Stimulated activated naive CD8-positive, alpha-beta T cell treated with anti-CD3 and anti-CD28 coated beads, Interleukin-15, amount 100 ng/mL, for 72 hours (primary cell): Measurements from ENCODE around the gene CBY1.
"Not testable (repeated sequence)": the region's sequence is repeated elsewhere in the genome, so short reads cannot be mapped to it uniquely, and the experiment has no call there.

Experiments used
- ATAC-seq: fragments of 150-1000 bp; cut with Tn5 transposase; 2 replicates; pipeline ENCODE4 v1.10.0; 2021; ENCODE audit warnings: mild to moderate bottlenecking, moderate library complexity
- DNase-seq, 2 donors: peaks; one replicate each; pipeline ENCODE4 v3.0.0; 2021 to 2022
- H3K27ac Mint-ChIP-seq, 2 donors: one replicate each; pipeline ENCODE4 v1.8.0; 2022; ENCODE audit warnings: mild to moderate bottlenecking in 2 of 2, mixed read lengths in 2 of 2, moderate library complexity in 2 of 2
- H3K27me3 Mint-ChIP-seq: one replicate; pipeline ENCODE4 v1.8.0; 2022; ENCODE audit warnings: mixed read lengths
- H3K4me1 Mint-ChIP-seq: one replicate; pipeline ENCODE4 v1.8.0; 2022; ENCODE audit warnings: mild to moderate bottlenecking, mixed read lengths
- H3K4me3 Mint-ChIP-seq, 2 donors: one replicate each; pipeline ENCODE4 v1.8.0; 2022; ENCODE audit warnings: mild to moderate bottlenecking in 2 of 2, mixed read lengths in 2 of 2, moderate library complexity in 1 of 2
- H3K9me3 Mint-ChIP-seq, 2 donors: one replicate each; pipeline ENCODE4 v1.8.0; 2022; ENCODE audit warnings: mixed read lengths in 2 of 2

The CBY1 gene

GRCh38 chr22:38656256-38657044 is at the start of gene CBY1, which contains the start of gene FAM227A:
Gene CBY1, plus strand, starts transcription at chr22:38656638. Its CDS starts 11,417 bp downstream, at chr22:38668055.
Gene FAM227A, minus strand, starts transcription at chr22:38656392. Its CDS starts 6,224 bp downstream, at chr22:38650168.
- Mint-ChIP-seq H3K27me3 (no peaks in the 10 kb centered on the region), H3K4me1 (peaks cover 20% of the 10 kb centered on the region), H3K27ac (peak within 1 kb of the TSS; percentile 99 to 100), H3K9me3 (no peaks in the 10 kb centered on the region), H3K4me3 (peak within 1 kb of the TSS; percentile 93 to 95)
- peak; percentile 89 for ATAC-seq
- DNase-seq, result peak; percentile 88 to 92

- ATAC-seq, result no peak
- no peak for DNase-seq
- Mint-ChIP-seq H3K27me3 (no peaks in the 10 kb centered on the region), H3K9me3 (no peaks in the 10 kb centered on the region), H3K27ac (no peak overlapping the region), H3K4me3 (no peak overlapping the region), H3K4me1 (no peaks in the 10 kb centered on the region)
These were observed 48.8 kb upstream of the CBY1 start for GRCh38 chr22:38607680-38608079.

GRCh38 chr22:38608992-38609750 is 47.3 kb upstream of the CBY1 start:
- Mint-ChIP-seq H3K27me3 (no peaks in the 10 kb centered on the region), H3K27ac (no peak overlapping the region), H3K4me3 (no peak overlapping the region), H3K4me1 (no peaks in the 10 kb centered on the region), H3K9me3 (no peaks in the 10 kb centered on the region)
- no peak for ATAC-seq
- DNase-seq, result no peak

GRCh38 chr22:38610234-38610633 is 46.2 kb upstream of the CBY1 start:
- DNase-seq, result no peak
- Mint-ChIP-seq H3K27ac (no peak overlapping the region), H3K9me3 (no peaks in the 10 kb centered on the region)

GRCh38 chr22:38611559-38611958 is 44.9 kb upstream of the CBY1 start:
- DNase-seq, result no peak
- Mint-ChIP-seq H3K9me3 (no peaks in the 10 kb centered on the region), H3K4me1 (no peaks in the 10 kb centered on the region), H3K27me3 (no peaks in the 10 kb centered on the region), H3K27ac (no peak overlapping the region), H3K4me3 (no peak overlapping the region)
- ATAC-seq, result no peak

More at GRCh38 chr22:38610234-38610633, 46.2 kb upstream of the CBY1 start:
- Mint-ChIP-seq H3K4me3 (no peak overlapping the region), H3K4me1 (no peaks in the 10 kb centered on the region), H3K27me3 (no peaks in the 10 kb centered on the region)
- no peak for ATAC-seq

GRCh38 chr22:38612217-38613006 is 44.0 kb upstream of the CBY1 start:
- DNase-seq (no peak), ATAC-seq (no peak)
- Mint-ChIP-seq H3K9me3 (no peaks in the 10 kb centered on the region), H3K27me3 (no peaks in the 10 kb centered on the region), H3K4me3 (no peak overlapping the region), H3K4me1 (no peaks in the 10 kb centered on the region), H3K27ac (peak overlapping the region in 1 of 2 donors; percentile 61)

- DNase-seq (no peak), ATAC-seq (no peak)
- Mint-ChIP-seq H3K27me3 (no peaks in the 10 kb centered on the region), H3K4me1 (no peaks in the 10 kb centered on the region), H3K27ac (no peak overlapping the region), H3K4me3 (no peak overlapping the region), H3K9me3 (peaks cover 0 to 9% of the 10 kb centered on the region in 2 donors)
These were observed 42.9 kb upstream of the CBY1 start for GRCh38 chr22:38613588-38613987.

GRCh38 chr22:38614332-38615063 is 41.9 kb upstream of the CBY1 start:
- no peak for ATAC-seq
- H3K4me1 Mint-ChIP-seq, result no peaks in the 10 kb centered on the region

GRCh38 chr22:38615064-38615405 is 41.4 kb upstream of the CBY1 start:
- H3K27me3 Mint-ChIP-seq, DNase-seq, H3K4me3 Mint-ChIP-seq, H3K4me1 Mint-ChIP-seq, ATAC-seq, H3K27ac Mint-ChIP-seq: not testable (repeated sequence)
- peaks cover 0 to 14% of the 10 kb centered on the region in 2 donors for H3K9me3 Mint-ChIP-seq

More at GRCh38 chr22:38614332-38615063, 41.9 kb upstream of the CBY1 start:
- Mint-ChIP-seq H3K9me3 (peaks cover 0 to 14% of the 10 kb centered on the region in 2 donors), H3K27ac (no peak overlapping the region), H3K4me3 (no peak overlapping the region), H3K27me3 (no peaks in the 10 kb centered on the region)
- DNase-seq, result no peak

- Mint-ChIP-seq H3K27me3 (no peaks in the 10 kb centered on the region), H3K27ac (no peak overlapping the region), H3K4me3 (no peak overlapping the region), H3K4me1 (no peaks in the 10 kb centered on the region), H3K9me3 (peaks cover 0 to 14% of the 10 kb centered on the region in 2 donors)
- ATAC-seq (no peak), DNase-seq (no peak)
These were observed 38.2 kb upstream of the CBY1 start for GRCh38 chr22:38618258-38618657.

GRCh38 chr22:38618682-38619081 is 37.8 kb upstream of the CBY1 start:
- no peak overlapping the region for H3K27ac Mint-ChIP-seq
- no peak overlapping the region for H3K4me3 Mint-ChIP-seq
- peaks cover 0 to 14% of the 10 kb centered on the region in 2 donors for H3K9me3 Mint-ChIP-seq
- DNase-seq (no peak), ATAC-seq (no peak)
- no peaks in the 10 kb centered on the region for H3K27me3 Mint-ChIP-seq
- H3K4me1 Mint-ChIP-seq, result no peaks in the 10 kb centered on the region

GRCh38 chr22:38623351-38623750 is 33.1 kb upstream of the CBY1 start:
- Mint-ChIP-seq H3K9me3 (peaks cover 0 to 8% of the 10 kb centered on the region in 2 donors), H3K27me3 (no peaks in the 10 kb centered on the region), H3K27ac (no peak overlapping the region), H3K4me3 (no peak overlapping the region), H3K4me1 (no peaks in the 10 kb centered on the region)
- ATAC-seq (no peak), DNase-seq (no peak)

- Mint-ChIP-seq H3K9me3 (no peaks in the 10 kb centered on the region), H3K27ac (no peak overlapping the region), H3K27me3 (no peaks in the 10 kb centered on the region), H3K4me1 (peaks cover 12% of the 10 kb centered on the region), H3K4me3 (no peak overlapping the region)
- no peak for DNase-seq
- no peak for ATAC-seq
These were observed 28.0 kb upstream of the CBY1 start for GRCh38 chr22:38628444-38628843.

GRCh38 chr22:38629108-38629507 is 27.3 kb upstream of the CBY1 start:
- Mint-ChIP-seq H3K4me1 (peaks cover 12% of the 10 kb centered on the region), H3K27me3 (no peaks in the 10 kb centered on the region), H3K9me3 (no peaks in the 10 kb centered on the region), H3K4me3 (no peak overlapping the region), H3K27ac (no peak overlapping the region)
- ATAC-seq (no peak), DNase-seq (no peak)

GRCh38 chr22:38631724-38632123 is 24.7 kb upstream of the CBY1 start:
- DNase-seq, result no peak
- H3K4me3 Mint-ChIP-seq, result peak overlapping the region; percentile 36 to 39

More at GRCh38 chr22:38631724-38632123, 24.7 kb upstream of the CBY1 start:
- Mint-ChIP-seq H3K4me1 (peaks cover 12% of the 10 kb centered on the region), H3K27me3 (no peaks in the 10 kb centered on the region), H3K27ac (peak overlapping the region in 1 of 2 donors; percentile 50), H3K9me3 (no peaks in the 10 kb centered on the region)
- ATAC-seq, result peak; percentile 81
